Midbrain (tissue), 1 donor: ENCODE measurements around the gene SLC35G1.

Source experiments
- DNase-seq: peaks from one replicate; lab custom pipeline; 2025; lab: John Stamatoyannopoulos, UW

SLC35G1 gene

GRCh38 chr10:93893646-93894515 is at the start of gene SLC35G1:
SLC35G1 (plus strand) TSS chr10:93893978; CDS start chr10:93894034, 56 bp downstream.
- DNase-seq = peak; percentile 74

GRCh38 chr10:93844979-93845626 is 48.7 kb upstream of the SLC35G1 start:
- DNase-seq = no peak

GRCh38 chr10:93849593-93849992 is 44.2 kb upstream of the SLC35G1 start:
- no peak for DNase-seq

GRCh38 chr10:93850031-93851015 is 43.5 kb upstream of the SLC35G1 start:
- no peak for DNase-seq

- DNase-seq = no peak
Measured at GRCh38 chr10:93851169-93851568, 42.6 kb upstream of the SLC35G1 start.

GRCh38 chr10:93852476-93853095 is 41.2 kb upstream of the SLC35G1 start:
- no peak for DNase-seq

- DNase-seq = no peak
Measured at GRCh38 chr10:93854975-93855374, 38.8 kb upstream of the SLC35G1 start.

- DNase-seq = no peak
Measured at GRCh38 chr10:93856349-93857145, 37.2 kb upstream of the SLC35G1 start.

- DNase-seq = no peak
Measured at GRCh38 chr10:93859049-93859655, 34.6 kb upstream of the SLC35G1 start.

- DNase-seq = no peak
Measured at GRCh38 chr10:93861825-93862224, 32.0 kb upstream of the SLC35G1 start.

- no peak for DNase-seq
Measured at GRCh38 chr10:93865794-93866425, 27.9 kb upstream of the SLC35G1 start.

GRCh38 chr10:93867525-93867924 is 26.3 kb upstream of the SLC35G1 start:
- no peak for DNase-seq

- DNase-seq = no peak
Measured at GRCh38 chr10:93871671-93872204, 22.0 kb upstream of the SLC35G1 start.

GRCh38 chr10:93872375-93873158 is 21.2 kb upstream of the SLC35G1 start:
- no peak for DNase-seq

- no peak for DNase-seq
Measured at GRCh38 chr10:93873420-93874115, 20.2 kb upstream of the SLC35G1 start.

GRCh38 chr10:93874309-93875031 is 19.3 kb upstream of the SLC35G1 start:
- no peak for DNase-seq

- DNase-seq = no peak
Measured at GRCh38 chr10:93875032-93875358, 18.8 kb upstream of the SLC35G1 start.

- DNase-seq = no peak
Measured at GRCh38 chr10:93876381-93876780, 17.4 kb upstream of the SLC35G1 start.
